HepG2 (cell line): Measurements from ENCODE around the gene HCN4. TPM values are rescaled to one million over a fixed set of nuclear protein-coding genes. Genes with fewer than 3 reads are reported as not detected.

Experiments
- ATAC-seq: fragments of 200-7000 bp; cut with Tn5 transposase; 3 replicates; pipeline ENCODE4 v1.9.1; 2020; ENCODE audit warnings: mild to moderate bottlenecking, moderate library complexity
- BruUV-seq: library from RNA; stranded (reverse); fragments of 400-500 nt; replicated peaks from 2 replicates; lab custom pipeline; 2021; lab: Mats Ljungman, UMichigan
- CTCF ChIA-PET: fragments of 300-600 bp; formaldehyde crosslinking; extraction: SDS; loops from one replicate; lab custom pipeline; 2021; ENCODE audit warnings: low total read pairs, inconsistent platforms, low intra/inter-chr PET ratio; lab: Yijun Ruan, JAX
- POLR2A ChIA-PET: fragments of 350-600 bp; sonication (Branson Sonifier 250); formaldehyde crosslinking; loops from one replicate; lab custom pipeline; 2020; ENCODE audit warnings: antibody characterized with exemption, inconsistent platforms; lab: Yijun Ruan, JAX
- DNase-seq: peaks from one replicate; pipeline ENCODE4 v3.0.0-alpha.2; 2015; ENCODE audit warnings: low spot score
- FAIRE-seq: peaks from 3 replicates; lab custom pipeline; 2011; peaks lifted over from hg19 to GRCh38; lab: Jason Lieb, UNC
- H2AFZ ChIP-seq: one replicate; pipeline ENCODE4 v1.6.1; 2011; ENCODE audit warnings: low read length, inconsistent platforms
- H3K27ac ChIP-seq: fragments of 300-600 bp; 3 replicates; pipeline ENCODE4 v1.8.0; 2011; ENCODE audit warnings: mixed run types, mild to moderate bottlenecking, mixed read lengths, low read length, inconsistent platforms; ENCODE audit not compliant: insufficient read depth; ENCODE audit errors: extremely low read length
- H3K27me3 ChIP-seq, 2 experiments: fragments of 200-600 bp in 1 of 2; 2 replicates in 1 of 2; 3 replicates in 1 of 2; pipeline versions ENCODE4 v1.6.0 to v1.8.0; 2011; ENCODE audit warnings: low read length in 2 of 2, mild to moderate bottlenecking in 2 of 2, moderate library complexity in 2 of 2, inconsistent platforms in 1 of 2; ENCODE audit not compliant: insufficient read depth in 2 of 2, control insufficient read depth in 1 of 2
- H3K36me3 ChIP-seq, 2 experiments: fragments of 200-600 bp in 1 of 2; replicated peaks in 1 of 2; 2 replicates in 1 of 2; 3 replicates in 1 of 2; pipeline versions ENCODE4 v1.5.1 to v1.8.0; 2011; ENCODE audit warnings: low read length in 2 of 2, inconsistent platforms in 1 of 2; ENCODE audit not compliant: insufficient read depth in 2 of 2, control insufficient read depth in 1 of 2
- H3K4me1 ChIP-seq: 2 replicates; pipeline ENCODE4 v1.5.1; 2012; ENCODE audit warnings: low read length, inconsistent platforms; ENCODE audit not compliant: insufficient read depth
- H3K4me2 ChIP-seq: 2 replicates; pipeline ENCODE4 v1.6.0; 2011; ENCODE audit warnings: low read depth, low read length, inconsistent platforms
- H3K4me3 ChIP-seq, 3 experiments: fragments of 200-600 bp in 1 of 3; sonication (generic), shearing (Covaris generic) in 1 of 3; replicated peaks in 1 of 3; 2 replicates each; pipeline ENCODE4 v1.5.1; 2011 to 2016; ENCODE audit warnings: low read length in 3 of 3, inconsistent platforms in 2 of 3, low read depth in 2 of 3, mild to moderate bottlenecking in 2 of 3, control low read depth in 1 of 3, mixed read lengths in 1 of 3; ENCODE audit not compliant: insufficient read depth in 1 of 3
- H3K79me2 ChIP-seq: one replicate; pipeline ENCODE4 v1.6.1; 2011; ENCODE audit warnings: low read length, inconsistent platforms; ENCODE audit not compliant: insufficient read depth
- H3K9ac ChIP-seq: 2 replicates; pipeline ENCODE4 v1.6.0; 2011; ENCODE audit warnings: mild to moderate bottlenecking, low read depth, low read length, inconsistent platforms; ENCODE audit not compliant: insufficient read depth
- H3K9me3 ChIP-seq: 2 replicates; pipeline ENCODE4 v1.5.1; 2012; ENCODE audit warnings: mild to moderate bottlenecking, low read length
- H4K20me1 ChIP-seq: 2 replicates; pipeline ENCODE4 v1.6.0; 2011; ENCODE audit warnings: inconsistent platforms, mild to moderate bottlenecking, low read length, moderate library complexity; ENCODE audit not compliant: insufficient read depth
- CBX5 ChIP-seq: sonication (generic); formaldehyde crosslinking; IDR thresholded peaks from 2 replicates; pipeline ENCODE4 v1.4.0; 2020; ENCODE audit warnings: missing genetic modification reagents, borderline replicate concordance
- FOXP4 ChIP-seq: sonication (generic); formaldehyde crosslinking; IDR thresholded peaks from 2 replicates; pipeline ENCODE4 v1.4.0; 2020; ENCODE audit warnings: missing genetic modification reagents
- KLF9 ChIP-seq: IDR thresholded peaks from 2 replicates; pipeline ENCODE4 v1.6.1; 2016; ENCODE audit warnings: low read depth
- MTA3 ChIP-seq: sonication (generic); formaldehyde crosslinking; IDR thresholded peaks from 2 replicates; pipeline ENCODE4 v1.4.0; 2020; ENCODE audit warnings: missing genetic modification reagents
- NR3C1 ChIP-seq: sonication (generic); formaldehyde crosslinking; IDR thresholded peaks from 2 replicates; pipeline ENCODE4 v1.4.0; 2020; ENCODE audit warnings: missing genetic modification reagents
- PHF8 ChIP-seq: sonication (generic); formaldehyde crosslinking; IDR thresholded peaks from 2 replicates; pipeline ENCODE4 v1.5.0; 2020; ENCODE audit warnings: missing genetic modification reagents
- RNF2 ChIP-seq: fragments of 450-650 bp; conservative IDR thresholded peaks from 2 replicates; pipeline ENCODE4 v1.6.1; 2016; ENCODE audit warnings: low read depth
- SALL1 ChIP-seq: sonication (generic); formaldehyde crosslinking; IDR thresholded peaks from 2 replicates; pipeline ENCODE4 v1.8.0; 2022; ENCODE audit warnings: mild to moderate bottlenecking, missing genetic modification reagents
- SP2 ChIP-seq: sonication (generic); formaldehyde crosslinking; IDR thresholded peaks from 2 replicates; pipeline ENCODE4 v1.5.1; 2020; ENCODE audit warnings: mild to moderate bottlenecking, missing genetic modification reagents
- TAF15 ChIP-seq: fragments of 200-400 bp; formaldehyde crosslinking; IDR thresholded peaks from one replicate; pipeline ENCODE4 v1.6.1; 2018; ENCODE audit warnings: mild to moderate bottlenecking, low read depth, low read length; ENCODE audit not compliant: poor library complexity, severe bottlenecking
- TBL1XR1 ChIP-seq: fragments of 150-350 bp; IDR thresholded peaks from 2 replicates; pipeline ENCODE4 v1.6.1; 2014; ENCODE audit warnings: borderline replicate concordance, low read length; ENCODE audit not compliant: partially characterized antibody
- TRAFD1 ChIP-seq: sonication (generic); formaldehyde crosslinking; IDR thresholded peaks from 2 replicates; pipeline ENCODE4 v1.5.1; 2020; ENCODE audit warnings: missing genetic modification reagents, mild to moderate bottlenecking, borderline replicate concordance
- ZBTB1 ChIP-seq: sonication (generic); formaldehyde crosslinking; IDR thresholded peaks from 2 replicates; pipeline ENCODE4 v1.4.0; 2020; ENCODE audit warnings: missing genetic modification reagents, borderline replicate concordance
- ZNF205 ChIP-seq: IDR thresholded peaks from 2 replicates; pipeline ENCODE4 v1.6.1; 2018; ENCODE audit warnings: missing biosample characterization, missing genetic modification reagents
- ZNF225 ChIP-seq: sonication (generic); formaldehyde crosslinking; IDR thresholded peaks from 2 replicates; pipeline ENCODE4 v1.4.0; 2020; ENCODE audit warnings: mild to moderate bottlenecking, missing genetic modification reagents
- ZNF598 ChIP-seq: sonication (generic); formaldehyde crosslinking; IDR thresholded peaks from 2 replicates; pipeline ENCODE4 v1.5.1; 2020; ENCODE audit warnings: mild to moderate bottlenecking, missing genetic modification reagents, borderline replicate concordance
- ZNF781 ChIP-seq: sonication (generic); formaldehyde crosslinking; IDR thresholded peaks from 2 replicates; pipeline ENCODE4 v1.5.1; 2020; ENCODE audit warnings: borderline replicate concordance, mild to moderate bottlenecking, missing genetic modification reagents; ENCODE audit errors: not compliant biosample characterization
- ZNF891 ChIP-seq: sonication (generic); formaldehyde crosslinking; IDR thresholded peaks from 2 replicates; pipeline ENCODE4 v1.5.0; 2020; ENCODE audit warnings: mild to moderate bottlenecking, missing genetic modification reagents
- WGBS: methylation state at CpG from one replicate; pipeline ENCODE4 v1.1.6; 2017; ENCODE audit warnings: low lambda C conversion rate; 5-methylcytosine and 5-hydroxymethylcytosine counted together
- in situ Hi-C: cut with HindIII; loops from 2 replicates; pipeline ENCODE4 v1.10.0; 2017; ENCODE audit warnings: low pct_unique_long_range_greater_than_20kb; ENCODE audit not compliant: extremely low pct_ligation_motif_present
- intact Hi-C: fragments of 100-400 bp; cut with micrococcal nuclease; formaldehyde crosslinking; loops from one replicate; pipeline ENCODE4 v1.10.0; 2022; ENCODE audit not compliant: unreplicated experiment
- polyA plus RNA-seq, 8 experiments: library from polyadenylated mRNA; depleted of rRNA in 3 of 8; stranded (reverse) in 7 of 8; unstranded in 1 of 8; fragments of >200 nt; fragmentation: Illumina TruSeq in 4 of 8; extraction: Trizol in 4 of 8; gene quantifications; 2 replicates each; pipeline versions ENCODE4 v1.2.1 to v1.2.3, GENCODE V29; 2011 to 2016; ENCODE audit warnings: low read depth in 4 of 8, missing spikeins in 1 of 8, mixed read lengths in 1 of 8; ENCODE audit not compliant: insufficient read depth in 1 of 8
- total RNA-seq, 5 experiments: library from RNA; depleted of rRNA; stranded (reverse); fragments of >200 nt; fragmentation: Illumina TruSeq; extraction: Trizol; gene quantifications; 2 replicates each; pipeline ENCODE4 v1.2.3, GENCODE V29; 2016; ENCODE audit warnings: low read depth in 1 of 5

Gene HCN4
- total and polyA plus RNA-seq, 2 of the 13 experiments (the other 11 are each of a cell fraction or from before 2014, with no cell fraction given) = not detected

- Histone ChIP-seq H3K79me2 (no peaks in the 10 kb centered on the region), H3K36me3 (no peaks in the 10 kb centered on the region), H3K27ac (no peak overlapping the region), H3K4me2 (no peak overlapping the region), H2AFZ (no peak overlapping the region), H3K27me3 (peaks cover 2 to 11% of the 10 kb centered on the region in 2 experiments; a peak in 2 of 5 replicates), H3K9me3 (no peaks in the 10 kb centered on the region), H3K9ac (no peak overlapping the region)
- intact Hi-C loops (no loop called here), in situ Hi-C loops (no loop called here)
- no TSS peak for BruUV-seq
- ChIA-PET POLR2A (no interaction called here), CTCF (no interaction called here)
- no peak for FAIRE-seq
- TF ChIP-seq PHF8 (no peak), KLF9 (CRISPR knock-in tag) (no peak), ZNF225 (CRISPR knock-in tag) (no peak), RNF2 (no peak), TRAFD1 (CRISPR knock-in tag) (no peak), ZNF891 (no peak), NR3C1 (CRISPR knock-in tag) (no peak), SALL1 (no peak)
- TF ChIP-seq, all 625 proteins: peak for 0
- Histone ChIP-seq H4K20me1 (no peaks in the 10 kb centered on the region), H3K4me3 (no peak overlapping the region), H3K4me1 (peaks cover 11% of the 10 kb centered on the region)
- ATAC-seq (no peak), DNase-seq (no peak)
Measured at GRCh38 chr15:73394782-73395181, 26.0 kb upstream of the HCN4 start.

- in situ Hi-C loops (no loop called here), intact Hi-C loops (no loop called here)
- no peak overlapping the region for H2AFZ ChIP-seq
- H3K4me1 ChIP-seq = peaks cover 18% of the 10 kb centered on the region
- ATAC-seq (no peak), FAIRE-seq (no peak), DNase-seq (no peak)
- H3K27me3 ChIP-seq = peaks cover 2 to 8% of the 10 kb centered on the region in 2 experiments; a peak in 2 of 5 replicates
- H3K27ac ChIP-seq = no peak overlapping the region
- BruUV-seq = no TSS peak
- no peaks in the 10 kb centered on the region for H4K20me1 ChIP-seq
- H3K9ac ChIP-seq = no peak overlapping the region
- no peaks in the 10 kb centered on the region for H3K36me3 ChIP-seq
- no peak overlapping the region for H3K4me2 ChIP-seq
- CTCF ChIA-PET = no interaction called here
- no peaks in the 10 kb centered on the region for H3K9me3 ChIP-seq
- no peak overlapping the region for H3K4me3 ChIP-seq
- 13% methylated on average over 2 of the region's 2 CpGs for whole genome bisulfite sequencing
- POLR2A ChIA-PET = no interaction called here
- H3K79me2 ChIP-seq = no peaks in the 10 kb centered on the region
- TF ChIP-seq MTA3 (CRISPR knock-in tag) = no peak
- TF ChIP-seq ZNF781 (CRISPR knock-in tag) = no peak
- TF ChIP-seq CBX5 (CRISPR knock-in tag) = no peak
- no peak for TF ChIP-seq TAF15
- TF ChIP-seq ZBTB1 (CRISPR knock-in tag) = no peak
- TF ChIP-seq ZNF598 (CRISPR knock-in tag) = no peak
- no peak for TF ChIP-seq ZNF205 (CRISPR knock-in tag)
- no peak for TF ChIP-seq SP2 (CRISPR knock-in tag)
- TF ChIP-seq TBL1XR1 = no peak
- TF ChIP-seq FOXP4 (CRISPR knock-in tag) = no peak
Measured at GRCh38 chr15:73393336-73393735, 24.6 kb upstream of the HCN4 start.
